Activated CD4-positive, alpha-beta T cell treated with anti-CD3 and anti-CD28 coated beads, Interleukin-10, Interleukin-2, amounts not matched to agents 100 ng/mL and 50 ng/mL, durations not matched to agents 16 hours and 8 hours (primary cell): Measurements from ENCODE around the gene CELA2B.
"Not testable (repeated sequence)": the region's sequence is repeated elsewhere in the genome, so short reads cannot be mapped to it uniquely, and the experiment has no call there.

Source experiments
- DNase-seq: peaks from one replicate; pipeline ENCODE4 v3.0.0-alpha.2; 2020

Gene CELA2B

GRCh38 chr1:15469361-15469760, 6.5 kb upstream of the CELA2B start:
- DNase-seq = no peak

GRCh38 chr1:15469821-15470448, 6.0 kb upstream of the CELA2B start:
- DNase-seq = not testable (repeated sequence)

GRCh38 chr1:15471067-15471466, 4.8 kb upstream of the CELA2B start:
- DNase-seq = not testable (repeated sequence)

- DNase-seq = not testable (repeated sequence)
Measured at GRCh38 chr1:15471723-15472122, 4.2 kb upstream of the CELA2B start.

- DNase-seq = no peak
Measured at GRCh38 chr1:15472587-15472986, 3.3 kb upstream of the CELA2B start.

- no peak for DNase-seq
Measured at GRCh38 chr1:15476927-15477326, 1.0 kb downstream of the CELA2B start.

GRCh38 chr1:15477646-15478212, 1.8 kb downstream of the CELA2B start:
- no peak for DNase-seq

GRCh38 chr1:15479654-15480347, 3.9 kb downstream of the CELA2B start:
- DNase-seq = no peak

- DNase-seq = not testable (repeated sequence)
Measured at GRCh38 chr1:15482455-15482854, 6.6 kb downstream of the CELA2B start.

- not testable (repeated sequence) for DNase-seq
Measured at GRCh38 chr1:15482983-15483543, 7.2 kb downstream of the CELA2B start.

GRCh38 chr1:15483971-15484370, 8.1 kb downstream of the CELA2B start:
- DNase-seq = no peak

- not testable (repeated sequence) for DNase-seq
Measured at GRCh38 chr1:15484443-15484842, 8.5 kb downstream of the CELA2B start.

GRCh38 chr1:15485636-15486035, 9.7 kb downstream of the CELA2B start:
- no peak for DNase-seq

- not testable (repeated sequence) for DNase-seq
Measured at GRCh38 chr1:15486844-15487610, 11.1 kb downstream of the CELA2B start.

GRCh38 chr1:15488371-15488770, 12.5 kb downstream of the CELA2B start:
- DNase-seq = no peak

- no peak for DNase-seq
Measured at GRCh38 chr1:15489052-15489736, 13.3 kb downstream of the CELA2B start.

GRCh38 chr1:15491010-15491409, 15.1 kb downstream of the CELA2B start:
- DNase-seq = peak; percentile 52

- no peak for DNase-seq
Measured at GRCh38 chr1:15492596-15492995, 16.7 kb downstream of the CELA2B start.

- DNase-seq = no peak
Measured at GRCh38 chr1:15493869-15494390, 18.0 kb downstream of the CELA2B start.

- no peak for DNase-seq
Measured at GRCh38 chr1:15500184-15501178, 24.6 kb downstream of the CELA2B start.
